T-helper 9 cell (primary cell): ENCODE results near the gene RBM3.
"Not testable (repeated sequence)": the region's sequence is repeated elsewhere in the genome, so short reads cannot be mapped to it uniquely, and the experiment has no call there.

Source experiments
- DNase-seq: peaks from one replicate; pipeline ENCODE4 v3.0.0-alpha.2; 2020
- total RNA-seq, 2 donors: gene quantifications; one replicate each; lab custom pipeline; 2026; lab: John Stamatoyannopoulos, UW

Gene RBM3
- 287 to 407 reads per million in 2 donors for total RNA-seq

GRCh38 chrX:48574270-48575266 is at the start of gene RBM3:
Gene RBM3, plus strand, starts transcription at chrX:48574484. Its CDS starts 697 bp downstream, at chrX:48575181.
- peak; percentile 80 for DNase-seq

- not testable (repeated sequence) for DNase-seq
Observed at GRCh38 chrX:48525853-48526252, 48.4 kb upstream of the RBM3 start.

- no peak for DNase-seq
Observed at GRCh38 chrX:48530736-48531135, 43.5 kb upstream of the RBM3 start.

- no peak for DNase-seq
Observed at GRCh38 chrX:48531358-48531959, 42.8 kb upstream of the RBM3 start.

GRCh38 chrX:48532161-48532560 is 42.1 kb upstream of the RBM3 start:
- no peak for DNase-seq

DNA sequence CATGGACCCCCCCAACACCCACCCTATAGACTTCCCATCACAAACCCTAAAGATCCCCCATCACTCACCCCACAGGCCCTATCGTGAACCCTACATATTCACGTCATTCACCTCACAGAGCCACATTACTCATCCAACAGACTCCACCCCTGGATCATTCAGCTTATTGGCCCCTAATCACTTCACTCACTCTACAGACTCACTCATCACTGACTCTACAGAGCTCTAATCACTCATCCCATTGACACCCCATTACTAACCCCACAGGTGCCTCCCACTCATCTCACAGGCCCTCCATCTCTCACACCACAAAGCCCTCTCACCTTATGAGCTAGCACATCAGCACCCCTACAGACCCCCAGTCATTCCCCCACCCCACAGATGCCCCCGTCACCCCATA is 41.1 kb upstream of the RBM3 start:
- DNase-seq, result no peak

- DNase-seq, result no peak
Observed at GRCh38 chrX:48538641-48539344, 35.5 kb upstream of the RBM3 start.

DNA sequence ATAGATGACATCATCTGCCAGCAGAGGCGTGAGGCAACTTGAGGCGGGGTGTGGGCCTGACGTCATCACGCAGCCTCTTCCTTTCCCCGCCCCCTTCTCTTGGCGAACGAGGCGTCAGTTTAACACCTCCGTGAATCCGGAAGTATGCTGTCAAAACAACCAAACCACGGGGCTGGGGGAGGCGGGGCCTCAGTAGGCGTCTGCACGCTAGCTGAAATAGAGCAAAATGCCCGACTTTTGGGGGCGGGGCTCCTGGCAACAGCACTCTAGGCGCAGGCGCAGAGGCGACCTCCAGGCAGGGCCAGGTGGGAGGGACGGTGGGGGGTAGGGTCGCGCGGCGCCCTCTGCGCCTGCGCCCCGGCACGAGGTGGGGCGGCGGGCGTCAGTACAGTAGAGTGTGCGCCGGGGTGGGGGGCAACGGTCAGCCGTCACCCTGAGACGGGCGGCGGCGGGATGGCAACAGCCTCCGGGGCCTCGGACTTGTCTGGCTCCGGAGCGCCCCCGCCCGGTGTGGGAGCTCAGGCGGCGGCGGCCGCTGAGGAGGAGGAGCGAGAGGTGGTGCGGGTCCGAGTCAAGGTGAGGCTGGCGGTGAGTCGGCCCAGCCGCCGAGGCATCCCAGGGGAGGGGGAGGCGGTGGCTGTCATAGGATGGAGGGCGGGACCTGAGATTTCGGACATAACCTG is 34.8 kb upstream of the RBM3 start, which contains the start of gene TBC1D25:
Gene TBC1D25 (plus strand): TSS at position 370 of the 683 bp plus-strand sequence. CDS start 84 bp downstream, at position 454.
- DNase-seq, result peak; percentile 90

DNA sequence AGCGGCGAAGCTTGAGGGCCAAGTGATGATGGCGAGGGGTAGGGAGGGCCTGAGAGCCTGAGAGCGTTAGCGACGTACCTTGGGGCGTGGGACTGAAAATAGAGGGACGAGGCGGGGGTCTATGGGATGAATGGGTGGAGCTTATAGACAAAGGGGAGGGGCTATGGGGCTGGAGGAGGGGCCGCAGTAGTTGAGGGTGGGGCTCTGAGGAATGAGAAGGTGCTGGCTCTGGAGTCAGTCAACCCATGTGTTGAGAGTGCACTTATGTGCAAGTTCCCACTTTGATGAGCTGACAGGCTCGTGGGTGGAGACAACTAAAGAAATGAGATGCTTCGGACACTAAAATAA is 34.3 kb upstream of the RBM3 start:
- peak; percentile 40 for DNase-seq

DNA sequence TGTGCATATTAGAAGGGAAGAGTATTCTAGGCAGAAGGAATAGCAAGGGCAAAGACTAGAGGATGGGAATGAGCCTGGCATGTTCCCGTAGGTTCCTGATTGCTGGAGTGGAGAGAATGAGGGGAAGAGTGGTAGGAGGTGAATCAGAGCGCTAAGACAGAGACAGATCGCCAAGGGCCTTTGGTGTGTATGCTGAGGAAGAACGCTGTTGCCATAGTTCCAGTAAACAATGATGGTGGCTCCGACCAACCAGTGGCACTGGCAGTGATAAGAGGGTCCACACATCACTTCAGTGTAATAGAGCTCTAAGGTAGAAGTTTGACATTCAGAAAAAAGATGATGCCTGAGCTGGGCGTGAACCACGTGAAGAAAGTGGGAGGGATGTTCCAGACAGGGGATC is 33.8 kb upstream of the RBM3 start:
- no peak for DNase-seq

DNA sequence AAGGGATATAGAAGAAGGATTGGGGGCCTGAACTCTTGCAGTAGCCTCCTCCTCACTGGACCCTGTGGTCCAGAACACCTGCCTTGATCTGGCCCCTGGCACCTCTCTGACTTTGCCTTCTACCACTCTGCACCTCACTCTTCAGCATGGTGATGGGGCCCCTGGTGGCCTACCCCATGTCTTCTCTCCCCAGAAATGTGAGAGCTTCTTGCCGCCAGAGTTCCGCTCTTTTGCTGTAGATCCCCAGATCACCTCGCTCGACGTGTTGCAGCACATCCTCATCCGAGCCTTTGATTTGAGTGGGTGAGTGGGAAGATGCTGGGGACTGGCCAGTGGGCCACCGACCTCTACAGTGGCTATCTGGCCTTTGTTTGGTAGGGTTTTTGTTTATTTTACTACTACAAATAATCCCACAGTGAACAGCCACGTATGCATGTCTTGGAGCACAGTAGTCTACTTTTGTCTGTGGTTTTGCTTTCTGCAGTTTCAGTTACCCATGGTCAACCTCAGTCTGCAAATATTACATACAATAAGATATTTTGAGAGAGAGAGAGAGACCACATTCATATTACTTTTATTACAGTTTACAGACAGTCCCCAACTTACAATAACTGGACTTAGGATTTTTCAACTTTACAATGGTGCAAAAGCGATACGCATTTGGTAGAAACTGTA is 33.0 kb upstream of the RBM3 start:
- DNase-seq, result no peak

- no peak for DNase-seq
Observed at GRCh38 chrX:48548871-48549270, 25.4 kb upstream of the RBM3 start.

- DNase-seq, result not testable (repeated sequence)
Observed at GRCh38 chrX:48555731-48556325, 18.5 kb upstream of the RBM3 start.

GRCh38 chrX:48558271-48558670 is 16.0 kb upstream of the RBM3 start:
- no peak for DNase-seq

GRCh38 chrX:48559636-48560035 is 14.6 kb upstream of the RBM3 start:
- DNase-seq, result no peak

- no peak for DNase-seq
Observed at GRCh38 chrX:48560056-48560455, 14.2 kb upstream of the RBM3 start.

GRCh38 chrX:48560681-48561080 is 13.6 kb upstream of the RBM3 start:
- no peak for DNase-seq

DNA sequence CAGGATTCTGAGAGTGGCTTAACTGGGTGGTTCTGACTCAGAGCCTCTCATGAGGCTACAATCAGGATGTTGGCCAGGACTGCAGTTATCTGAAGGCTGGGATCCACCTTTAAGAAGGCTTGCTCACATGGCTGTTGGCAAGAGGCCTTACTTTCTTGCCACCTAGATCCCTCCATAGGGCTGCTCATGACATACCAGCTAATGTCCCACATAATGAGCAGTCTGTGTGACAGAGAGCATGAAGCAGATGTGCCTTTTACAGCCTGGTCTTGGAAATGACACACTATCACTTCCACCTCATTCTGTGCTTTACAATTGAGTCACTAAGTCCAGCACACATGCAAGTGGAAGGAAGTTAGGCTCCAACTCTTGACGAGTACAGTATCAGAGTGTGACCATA is 4.3 kb upstream of the RBM3 start:
- no peak for DNase-seq

GRCh38 chrX:48573690-48574269 is 504 bp upstream of the RBM3 start:
- peak; percentile 4 for DNase-seq

DNA sequence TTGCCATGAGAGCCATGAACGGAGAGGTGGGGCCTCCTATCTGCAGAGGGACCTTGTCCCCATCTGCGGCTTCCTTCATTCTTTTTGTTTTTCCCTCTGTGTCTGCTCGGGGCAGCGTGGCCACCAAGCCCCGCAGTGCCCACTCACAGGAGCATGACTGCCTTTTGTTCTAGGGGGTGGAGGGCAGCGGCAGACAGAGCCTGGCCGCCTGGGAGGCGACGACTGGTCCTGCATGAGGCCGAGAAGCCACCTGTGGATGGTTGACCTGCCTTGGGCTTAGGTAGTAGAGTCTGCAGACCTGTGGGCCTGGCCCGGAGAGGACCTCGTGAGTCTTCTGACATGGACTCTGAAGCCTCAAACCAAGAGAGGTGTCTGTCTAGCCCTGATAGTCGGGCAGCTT is 1.4 kb downstream of the RBM3 start:
- DNase-seq, result no peak

GRCh38 chrX:48576108-48576507 is 1.8 kb downstream of the RBM3 start:
- no peak for DNase-seq
